Measurements from ENCODE around the gene CPZ. TPM values are rescaled to one million over a fixed set of nuclear protein-coding genes. Genes with fewer than 3 reads are reported as not detected.

The CPZ gene
- total and polyA plus RNA-seq, 10 of the 15 experiments (the other 5 are each of a cell fraction or from before 2014, with no cell fraction given) = not detected

DNA sequence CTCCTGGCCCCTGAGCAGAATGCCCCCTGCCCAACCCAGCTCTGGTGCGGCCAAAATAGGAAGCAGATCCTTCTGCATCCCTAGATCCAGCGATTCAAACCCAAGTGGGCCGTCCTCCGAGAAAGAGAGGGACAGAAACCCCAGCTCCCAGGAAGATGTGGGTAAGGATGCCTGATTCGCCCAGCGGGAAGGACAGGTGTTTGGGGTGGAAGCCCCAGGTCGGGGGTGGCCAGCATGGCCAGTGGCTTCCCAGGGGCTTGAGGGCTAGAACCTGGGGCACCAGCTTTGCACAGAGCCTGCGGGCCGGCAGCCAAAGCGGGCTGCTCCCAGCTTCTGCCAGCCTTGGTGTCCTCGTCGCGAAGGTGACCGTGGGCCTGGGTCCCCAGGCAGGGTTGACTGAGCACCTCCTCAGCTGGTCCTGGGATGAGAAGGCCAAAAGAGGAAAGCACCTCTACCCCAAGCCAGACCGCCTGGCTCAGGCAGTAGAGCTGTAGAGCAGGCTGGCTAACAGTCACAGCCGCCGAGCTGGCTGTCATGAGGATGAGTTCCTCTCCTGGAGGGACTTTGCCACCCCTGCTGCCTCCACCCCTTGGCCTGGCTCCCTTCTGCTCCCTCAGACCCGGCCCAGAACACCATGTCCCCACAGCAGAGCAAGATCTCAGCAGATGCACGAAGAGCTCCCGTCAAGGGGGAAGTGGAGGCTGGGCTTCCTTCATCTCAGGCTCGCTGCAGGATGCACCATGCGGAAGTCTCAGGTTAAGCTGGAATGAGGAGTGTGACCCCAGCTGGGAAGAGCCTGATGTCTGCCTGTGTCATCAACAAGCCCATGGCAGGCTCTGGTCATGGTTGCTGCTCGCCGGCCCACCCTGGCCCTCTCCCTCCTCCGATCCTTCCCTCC, 59.9 kb downstream of the CPZ start:
- no peak overlapping the region for H3K4me3 ChIP-seq
- DNase-seq (ENCODE audit: low read depth, low spot score) (no peak), FAIRE-seq (no peak), ATAC-seq (no peak)
- TF ChIP-seq SPI1 (IDR thresholded peaks at IDR 0.05; ENCODE audit: borderline replicate concordance, insufficient read depth, low read depth, low read length) (no peak), SUPT20H (IDR thresholded peaks at IDR 0.05; ENCODE audit: borderline replicate concordance, control insufficient read depth, low read depth, low read length) (no peak), NR2C1 (IDR thresholded peaks at IDR 0.05) (no peak), KAT2A (conservative IDR thresholded peaks at IDR 0.05; ENCODE audit: control insufficient read depth, low read depth, low read length) (no peak), SMAD1 (IDR thresholded peaks at IDR 0.05; ENCODE audit: low read depth, partially characterized antibody) (no peak), TCF12 (IDR thresholded peaks at IDR 0.05; ENCODE audit: low read depth, low read length) (no peak), NRF1 (conservative IDR thresholded peaks at IDR 0.05; ENCODE audit: low read depth, low read length) (no peak), MTA3 (IDR thresholded peaks at IDR 0.05; ENCODE audit: borderline replicate concordance, low read length) (no peak), TBL1XR1 (IDR thresholded peaks at IDR 0.05; ENCODE audit: low read depth, low read length) (no peak), SREBF1 (IDR thresholded peaks at IDR 0.05; ENCODE audit: low read length) (no peak), MXI1 (IDR thresholded peaks at IDR 0.05; ENCODE audit: low read depth, low read length) (no peak)
- TF ChIP-seq, protein P1, sequence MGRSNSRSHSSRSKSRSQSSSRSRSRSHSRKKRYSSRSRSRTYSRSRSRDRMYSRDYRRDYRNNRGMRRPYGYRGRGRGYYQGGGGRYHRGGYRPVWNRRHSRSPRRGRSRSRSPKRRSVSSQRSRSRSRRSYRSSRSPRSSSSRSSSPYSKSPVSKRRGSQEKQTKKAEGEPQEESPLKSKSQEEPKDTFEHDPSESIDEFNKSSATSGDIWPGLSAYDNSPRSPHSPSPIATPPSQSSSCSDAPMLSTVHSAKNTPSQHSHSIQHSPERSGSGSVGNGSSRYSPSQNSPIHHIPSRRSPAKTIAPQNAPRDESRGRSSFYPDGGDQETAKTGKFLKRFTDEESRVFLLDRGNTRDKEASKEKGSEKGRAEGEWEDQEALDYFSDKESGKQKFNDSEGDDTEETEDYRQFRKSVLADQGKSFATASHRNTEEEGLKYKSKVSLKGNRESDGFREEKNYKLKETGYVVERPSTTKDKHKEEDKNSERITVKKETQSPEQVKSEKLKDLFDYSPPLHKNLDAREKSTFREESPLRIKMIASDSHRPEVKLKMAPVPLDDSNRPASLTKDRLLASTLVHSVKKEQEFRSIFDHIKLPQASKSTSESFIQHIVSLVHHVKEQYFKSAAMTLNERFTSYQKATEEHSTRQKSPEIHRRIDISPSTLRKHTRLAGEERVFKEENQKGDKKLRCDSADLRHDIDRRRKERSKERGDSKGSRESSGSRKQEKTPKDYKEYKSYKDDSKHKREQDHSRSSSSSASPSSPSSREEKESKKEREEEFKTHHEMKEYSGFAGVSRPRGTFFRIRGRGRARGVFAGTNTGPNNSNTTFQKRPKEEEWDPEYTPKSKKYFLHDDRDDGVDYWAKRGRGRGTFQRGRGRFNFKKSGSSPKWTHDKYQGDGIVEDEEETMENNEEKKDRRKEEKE (IDR thresholded peaks at IDR 0.05) = no peak
- TF ChIP-seq, protein P2, sequence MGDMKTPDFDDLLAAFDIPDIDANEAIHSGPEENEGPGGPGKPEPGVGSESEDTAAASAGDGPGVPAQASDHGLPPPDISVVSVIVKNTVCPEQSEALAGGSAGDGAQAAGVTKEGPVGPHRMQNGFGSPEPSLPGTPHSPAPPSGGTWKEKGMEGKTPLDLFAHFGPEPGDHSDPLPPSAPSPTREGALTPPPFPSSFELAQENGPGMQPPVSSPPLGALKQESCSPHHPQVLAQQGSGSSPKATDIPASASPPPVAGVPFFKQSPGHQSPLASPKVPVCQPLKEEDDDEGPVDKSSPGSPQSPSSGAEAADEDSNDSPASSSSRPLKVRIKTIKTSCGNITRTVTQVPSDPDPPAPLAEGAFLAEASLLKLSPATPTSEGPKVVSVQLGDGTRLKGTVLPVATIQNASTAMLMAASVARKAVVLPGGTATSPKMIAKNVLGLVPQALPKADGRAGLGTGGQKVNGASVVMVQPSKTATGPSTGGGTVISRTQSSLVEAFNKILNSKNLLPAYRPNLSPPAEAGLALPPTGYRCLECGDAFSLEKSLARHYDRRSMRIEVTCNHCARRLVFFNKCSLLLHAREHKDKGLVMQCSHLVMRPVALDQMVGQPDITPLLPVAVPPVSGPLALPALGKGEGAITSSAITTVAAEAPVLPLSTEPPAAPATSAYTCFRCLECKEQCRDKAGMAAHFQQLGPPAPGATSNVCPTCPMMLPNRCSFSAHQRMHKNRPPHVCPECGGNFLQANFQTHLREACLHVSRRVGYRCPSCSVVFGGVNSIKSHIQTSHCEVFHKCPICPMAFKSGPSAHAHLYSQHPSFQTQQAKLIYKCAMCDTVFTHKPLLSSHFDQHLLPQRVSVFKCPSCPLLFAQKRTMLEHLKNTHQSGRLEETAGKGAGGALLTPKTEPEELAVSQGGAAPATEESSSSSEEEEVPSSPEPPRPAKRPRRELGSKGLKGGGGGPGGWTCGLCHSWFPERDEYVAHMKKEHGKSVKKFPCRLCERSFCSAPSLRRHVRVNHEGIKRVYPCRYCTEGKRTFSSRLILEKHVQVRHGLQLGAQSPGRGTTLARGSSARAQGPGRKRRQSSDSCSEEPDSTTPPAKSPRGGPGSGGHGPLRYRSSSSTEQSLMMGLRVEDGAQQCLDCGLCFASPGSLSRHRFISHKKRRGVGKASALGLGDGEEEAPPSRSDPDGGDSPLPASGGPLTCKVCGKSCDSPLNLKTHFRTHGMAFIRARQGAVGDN (IDR thresholded peaks at IDR 0.05) = no peak
- H2AFZ ChIP-seq (ENCODE audit: control insufficient read depth, low read depth, low read length) = no peak overlapping the region
- H3K4me1 ChIP-seq (ENCODE audit: control insufficient read depth, insufficient read depth, low read length) = no peaks in the 10 kb centered on the region
- BruUV-seq (replicated peaks) = no TSS peak
- H3K4me2 ChIP-seq (ENCODE audit: control insufficient read depth, insufficient read depth) = no peak overlapping the region
- H3K79me2 ChIP-seq (ENCODE audit: control insufficient read depth, insufficient read depth, low read length) = no peaks in the 10 kb centered on the region
- in situ Hi-C loops (cut with MboI) = no loop called here
- ChIA-PET SMC1A (ENCODE audit: uncharacterized antibody, unreplicated experiment) (no interaction called here), RAD21 (ENCODE audit: unreplicated experiment) (no interaction called here), POLR2A (no interaction called here), CTCF (interaction anchor here (1.0 kb wide), 1 partner anchor 233 kb away, joined by 3 read pairs; no protein-coding TSS in a partner anchor)
- H3K36me3 ChIP-seq (ENCODE audit: control insufficient read depth in 2 of 2, insufficient read depth in 2 of 2, low read length in 1 of 2) = no peaks in the 10 kb centered on the region
- H4K20me1 ChIP-seq (ENCODE audit: control insufficient read depth, insufficient read depth) = no peaks in the 10 kb centered on the region
- 59% methylated on average over 23 of the region's 25 CpGs for WGBS (ENCODE audit: insufficient coverage, insufficient replicate concordance, low lambda C conversion rate, missing lambda C conversion rate)
- H3K9ac ChIP-seq (ENCODE audit: control insufficient read depth, insufficient read depth, low read length) = no peak overlapping the region
- no peaks in the 10 kb centered on the region for H3K9me3 ChIP-seq (replicated peaks; ENCODE audit: control insufficient read depth, insufficient read depth, low read length)
- no peak overlapping the region for H3K27ac ChIP-seq (ENCODE audit: control insufficient read depth, insufficient read depth)
- intact Hi-C loops (cut with micrococcal nuclease; ENCODE audit: unreplicated experiment) = no loop called here
- H3K27me3 ChIP-seq (replicated peaks in 1 of 2; ENCODE audit: control insufficient read depth in 2 of 2, insufficient read depth in 2 of 2, low read length in 1 of 2) = no peaks in the 10 kb centered on the region

Data from GM12878 (cell line).